GM12874 (cell line): ENCODE results near the gene C22orf39.

Source experiments
- TF ChIP-seq, protein P1 (sequence below): IDR thresholded peaks from 2 replicates; pipeline ENCODE4 v1.5.1; 2011; ENCODE audit warnings: low read depth, mild to moderate bottlenecking, control low read depth, low read length, moderate library complexity; ENCODE audit not compliant: insufficient read depth

Gene C22orf39

DNA sequence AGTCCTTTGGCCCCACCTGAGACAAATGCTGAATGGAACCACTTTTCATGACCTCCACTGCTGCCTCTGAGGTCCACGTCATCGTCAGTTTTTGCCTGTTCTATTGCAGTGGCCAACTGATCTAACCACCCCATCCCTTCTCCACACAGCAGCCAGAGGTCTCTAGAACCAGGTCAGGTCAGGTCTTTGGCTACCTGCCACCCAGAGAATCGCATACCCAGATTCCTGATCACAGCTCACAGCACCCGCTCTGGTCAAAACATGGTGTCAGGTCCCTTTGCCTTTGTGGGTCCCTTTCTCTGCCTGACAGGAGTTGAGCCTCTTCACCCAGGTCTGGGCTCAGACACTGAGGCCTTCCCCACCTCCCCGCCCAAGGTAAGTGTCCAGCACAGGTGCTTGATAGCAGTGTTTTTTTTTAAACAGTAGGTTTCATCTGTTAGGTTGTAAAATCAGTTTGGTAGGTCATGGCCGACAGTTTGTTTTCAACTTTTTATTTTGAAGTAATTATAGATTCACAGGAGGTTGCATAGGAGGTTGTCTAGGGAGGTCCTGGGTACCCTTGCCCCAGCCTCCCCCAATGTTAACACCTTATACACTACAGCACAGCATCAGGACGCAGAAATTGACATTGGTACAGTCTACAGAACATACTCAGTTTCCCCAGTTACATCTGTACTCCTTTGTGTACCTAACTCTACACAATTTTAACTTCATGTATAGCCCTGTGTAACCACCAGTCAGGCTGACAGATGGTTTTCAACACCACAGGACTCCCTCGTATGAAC is 6.9 kb downstream of the C22orf39 start:
- TF ChIP-seq, protein P1, sequence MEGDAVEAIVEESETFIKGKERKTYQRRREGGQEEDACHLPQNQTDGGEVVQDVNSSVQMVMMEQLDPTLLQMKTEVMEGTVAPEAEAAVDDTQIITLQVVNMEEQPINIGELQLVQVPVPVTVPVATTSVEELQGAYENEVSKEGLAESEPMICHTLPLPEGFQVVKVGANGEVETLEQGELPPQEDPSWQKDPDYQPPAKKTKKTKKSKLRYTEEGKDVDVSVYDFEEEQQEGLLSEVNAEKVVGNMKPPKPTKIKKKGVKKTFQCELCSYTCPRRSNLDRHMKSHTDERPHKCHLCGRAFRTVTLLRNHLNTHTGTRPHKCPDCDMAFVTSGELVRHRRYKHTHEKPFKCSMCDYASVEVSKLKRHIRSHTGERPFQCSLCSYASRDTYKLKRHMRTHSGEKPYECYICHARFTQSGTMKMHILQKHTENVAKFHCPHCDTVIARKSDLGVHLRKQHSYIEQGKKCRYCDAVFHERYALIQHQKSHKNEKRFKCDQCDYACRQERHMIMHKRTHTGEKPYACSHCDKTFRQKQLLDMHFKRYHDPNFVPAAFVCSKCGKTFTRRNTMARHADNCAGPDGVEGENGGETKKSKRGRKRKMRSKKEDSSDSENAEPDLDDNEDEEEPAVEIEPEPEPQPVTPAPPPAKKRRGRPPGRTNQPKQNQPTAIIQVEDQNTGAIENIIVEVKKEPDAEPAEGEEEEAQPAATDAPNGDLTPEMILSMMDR = no peak

DNA sequence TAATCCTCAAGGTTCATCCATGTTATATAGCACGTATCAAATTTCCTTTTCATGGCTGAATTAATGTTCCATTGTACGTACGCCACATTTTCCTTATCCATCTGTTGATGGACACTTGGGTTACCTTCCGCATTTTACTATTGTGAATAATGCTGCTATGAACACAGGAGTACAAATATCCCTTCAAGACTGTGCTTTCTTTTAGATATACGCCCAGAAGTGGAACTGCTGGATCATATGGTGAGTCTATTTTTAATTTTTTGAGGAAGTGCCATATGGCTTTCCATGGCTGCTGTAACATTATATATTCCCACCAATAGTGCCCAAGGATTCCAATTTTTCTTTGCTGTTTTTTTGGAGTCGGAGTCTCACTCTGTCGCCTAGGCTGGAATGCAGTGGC is 9.2 kb downstream of the C22orf39 start:
- TF ChIP-seq, protein P1 = no peak

DNA sequence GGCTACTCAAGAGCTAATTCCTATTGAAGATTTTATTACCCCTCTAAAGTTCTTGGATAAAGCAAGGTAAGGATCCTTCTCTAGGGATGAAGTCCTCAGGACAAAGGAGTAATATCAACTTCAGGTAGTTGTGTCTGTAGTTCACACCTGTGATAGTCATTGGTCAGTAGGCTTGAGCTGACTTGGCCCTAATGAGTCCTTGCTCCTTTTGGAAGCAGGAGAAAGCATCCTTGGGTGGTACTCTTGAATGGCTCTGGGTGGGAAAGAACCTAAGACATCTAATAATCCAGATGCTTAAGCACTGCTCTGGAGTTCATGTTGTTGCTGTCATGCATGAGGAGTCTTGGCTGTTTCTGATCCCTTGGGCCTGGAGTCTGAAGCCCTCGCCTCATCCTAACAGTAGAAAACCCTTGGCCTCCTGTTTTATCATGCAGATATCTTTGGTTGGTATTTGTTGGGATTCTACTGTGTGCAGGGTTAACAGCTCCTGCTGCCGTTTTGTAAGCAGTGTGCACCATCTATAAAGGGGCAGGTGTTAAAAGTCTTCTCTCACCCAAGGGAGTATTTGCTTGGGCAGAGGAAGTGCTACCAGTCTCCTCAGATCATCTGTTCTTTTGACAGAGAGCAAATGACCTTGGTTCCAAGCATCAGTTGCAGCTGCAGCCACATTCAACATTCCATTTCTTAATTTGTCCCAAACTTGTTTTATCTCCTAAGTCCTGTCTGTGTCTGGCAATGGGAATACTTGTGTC is 12.5 kb downstream of the C22orf39 start:
- TF ChIP-seq, protein P1 = no peak

DNA sequence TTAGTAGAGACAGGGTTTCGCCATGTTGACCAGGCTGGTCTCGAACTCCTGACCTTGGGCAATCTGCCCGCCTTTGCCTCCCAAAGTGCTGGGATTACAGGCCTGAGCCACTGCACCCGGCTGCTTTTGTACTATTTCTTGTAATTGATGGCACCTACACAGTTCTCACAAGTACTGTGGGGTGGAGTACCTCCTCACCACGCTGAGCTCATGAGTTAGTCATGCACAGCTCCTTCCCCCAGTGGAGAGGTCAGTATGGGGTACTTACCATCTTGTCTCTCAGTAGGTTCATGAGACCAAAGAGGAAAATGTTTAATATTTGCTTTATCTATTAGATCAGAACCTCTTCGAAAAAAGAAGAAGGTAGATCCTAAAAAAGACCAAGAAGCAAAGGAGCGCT is 13.1 kb downstream of the C22orf39 start:
- TF ChIP-seq, protein P1 = no peak

DNA sequence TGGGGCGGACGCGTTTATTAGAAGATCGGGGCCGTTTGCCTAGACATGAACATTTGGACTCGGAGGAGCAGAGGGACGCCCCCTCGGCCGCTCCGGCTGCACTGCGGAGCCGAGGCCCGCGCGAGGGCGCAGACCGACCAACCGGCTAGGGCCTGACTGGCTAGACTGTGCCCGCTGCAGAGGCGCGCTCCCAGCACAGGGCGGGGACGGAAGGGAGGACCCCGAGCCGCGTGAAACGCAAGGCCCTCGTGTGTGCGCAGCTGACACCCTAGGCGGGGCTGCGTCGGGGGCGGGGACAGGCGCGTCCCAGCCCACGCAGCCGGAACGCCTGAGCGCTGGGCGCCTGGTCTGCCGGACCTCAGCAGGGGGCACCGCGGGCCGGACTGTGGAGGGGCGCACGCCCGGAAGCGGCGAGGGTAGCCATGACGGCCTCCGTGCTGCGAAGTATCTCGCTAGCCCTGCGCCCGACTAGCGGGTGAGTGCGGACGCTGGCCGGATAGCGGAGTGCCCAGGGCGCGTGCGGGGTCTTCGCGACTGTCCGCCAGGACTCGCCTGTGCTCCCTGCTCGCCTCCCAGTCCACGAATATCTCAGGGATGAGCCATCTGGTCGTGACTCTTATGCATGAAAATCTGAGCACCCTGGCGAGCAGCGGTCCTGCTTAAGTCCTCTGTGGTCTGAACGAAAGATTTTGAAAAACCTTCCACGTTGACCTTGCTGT is 15.2 kb downstream of the C22orf39 start, which contains the start of gene MRPL40:
TSS of gene MRPL40 (plus strand) at position 413 of the 719 bp plus-strand sequence. CDS start at position 423, 10 bp downstream.
- TF ChIP-seq, protein P1 = no peak

DNA sequence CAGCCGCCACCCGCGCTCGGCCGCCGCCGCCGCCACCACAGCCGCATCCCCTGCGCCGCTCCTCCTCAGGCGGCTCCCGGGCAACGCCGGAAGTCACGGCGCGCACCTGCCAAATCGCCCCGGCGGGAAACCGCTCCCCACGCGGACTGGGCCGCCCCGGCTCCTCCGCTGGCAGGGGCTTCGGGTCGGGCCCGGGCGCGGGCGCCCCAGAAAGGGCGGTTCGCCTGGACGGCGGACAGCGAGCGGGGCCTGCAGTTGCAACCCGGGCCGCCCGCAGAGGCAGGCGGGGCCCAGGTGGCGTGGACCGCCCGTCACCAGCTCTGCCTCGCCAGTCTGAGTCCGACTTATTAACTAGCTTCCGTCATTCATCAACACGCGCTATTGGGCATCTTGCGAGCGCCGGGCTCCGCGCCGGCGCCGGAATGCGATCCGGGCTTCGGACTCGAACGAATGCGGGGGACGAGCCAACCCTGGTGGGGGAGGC is 15.8 kb downstream of the C22orf39 start, which contains the start of gene HIRA:
TSS of gene HIRA (minus strand) at position 85 of the 484 bp plus-strand sequence. CDS start 257 bp downstream, outside the sequence.
- TF ChIP-seq, protein P1 = no peak

DNA sequence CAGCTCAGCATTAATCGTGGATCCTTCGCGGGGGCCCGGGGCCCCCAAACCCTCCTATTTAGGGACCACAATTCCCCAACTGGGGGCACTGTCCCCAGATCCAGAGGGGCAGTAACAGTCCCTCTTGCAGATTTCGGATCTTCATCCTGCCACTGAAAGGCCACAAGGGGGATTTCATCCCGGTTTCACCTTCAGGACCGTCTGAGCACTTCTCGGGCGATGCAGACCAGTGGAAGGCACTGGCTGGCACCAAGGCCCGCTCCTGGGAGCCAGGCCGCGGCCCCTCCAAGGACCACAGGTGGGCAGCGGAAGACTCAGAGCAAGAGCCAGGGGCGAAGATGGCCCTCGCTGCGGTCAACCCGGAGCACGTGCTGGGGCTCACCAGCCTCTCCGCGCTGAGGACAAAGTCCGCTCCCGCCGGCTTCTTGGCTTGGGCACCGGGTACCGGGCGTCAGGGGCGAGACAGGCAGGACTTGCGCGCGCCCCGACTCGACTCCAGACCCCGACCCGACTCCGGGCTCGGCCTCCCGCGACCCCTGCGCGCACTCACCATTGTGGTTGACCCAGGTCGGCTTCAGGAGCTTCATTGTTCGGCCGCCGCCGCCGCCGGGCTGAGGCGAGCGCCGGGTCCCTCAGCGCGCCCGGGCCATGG is 16.5 kb downstream of the C22orf39 start:
- TF ChIP-seq, protein P1 = no peak
